IMR-90 (cell line): ENCODE data around the gene GNAS-AS1. TPM values are rescaled to one million over a fixed set of nuclear protein-coding genes. Genes with fewer than 3 reads are reported as not detected.

ENCODE experiments used
- ATAC-seq: fragments of 200-7000 bp; cut with Tn5 transposase; 2 replicates; pipeline ENCODE4 v1.9.1; 2020; ENCODE audit warnings: low read depth, mild to moderate bottlenecking, moderate library complexity
- BruUV-seq: library from RNA; stranded (reverse); fragments of 400-500 nt; replicated peaks from 2 replicates; lab custom pipeline; 2021; lab: Mats Ljungman, UMichigan
- CTCF ChIA-PET: fragments of 300-600 bp; formaldehyde crosslinking; extraction: SDS; loops from one replicate; lab custom pipeline; 2021; ENCODE audit warnings: antibody characterized with exemption; lab: Yijun Ruan, JAX
- POLR2A ChIA-PET: fragments of 300-600 bp; sonication (Branson Sonifier 250); formaldehyde crosslinking; loops from one replicate; lab custom pipeline; 2022; ENCODE audit warnings: antibody characterized with exemption; ENCODE audit not compliant: unreplicated experiment; lab: Charles Lee
- DNase-seq: peaks from one replicate; pipeline ENCODE4 v3.0.0; 2013
- H2AFZ ChIP-seq: replicated peaks from 2 replicates; pipeline ENCODE3; 2013; ENCODE audit warnings: low read length, mild to moderate bottlenecking; ENCODE audit not compliant: poor library complexity
- H2AK5ac ChIP-seq: 2 replicates; pipeline ENCODE4 v1.6.1; 2013; ENCODE audit warnings: low read depth, low read length, inconsistent platforms
- H2AK9ac ChIP-seq: replicated peaks from 2 replicates; pipeline ENCODE3; 2013; ENCODE audit warnings: mild to moderate bottlenecking, low read depth, low read length, moderate library complexity; ENCODE audit not compliant: poor library complexity
- H2BK120ac ChIP-seq: 2 replicates; pipeline ENCODE4 v1.6.1; 2013; ENCODE audit warnings: low read depth, low read length, inconsistent platforms
- H2BK15ac ChIP-seq: 3 replicates; pipeline ENCODE4 v1.6.1; 2013; ENCODE audit warnings: low read depth, low read length, inconsistent platforms
- H2BK20ac ChIP-seq: 2 replicates; pipeline ENCODE4 v1.6.1; 2013; ENCODE audit warnings: low read depth, mild to moderate bottlenecking, inconsistent platforms, low read length, moderate library complexity
- H2BK5ac ChIP-seq: 2 replicates; pipeline ENCODE4 v1.6.1; 2013; ENCODE audit warnings: mild to moderate bottlenecking, low read depth, low read length, inconsistent platforms; ENCODE audit not compliant: poor library complexity, severe bottlenecking
- H3K14ac ChIP-seq: replicated peaks from 2 replicates; pipeline ENCODE4 v1.6.1; 2013; ENCODE audit warnings: low read depth, low read length, inconsistent platforms
- H3K18ac ChIP-seq: 2 replicates; pipeline ENCODE4 v1.6.1; 2013; ENCODE audit warnings: low read depth, low read length, control low read depth
- H3K23ac ChIP-seq: 2 replicates; pipeline ENCODE4 v1.6.1; 2013; ENCODE audit warnings: low read depth, low read length, inconsistent platforms
- H3K27ac ChIP-seq: 2 replicates; pipeline ENCODE4 v1.5.1; 2013; ENCODE audit warnings: mild to moderate bottlenecking, control low read depth, low read length; ENCODE audit not compliant: insufficient read depth
- H3K27me3 ChIP-seq: 2 replicates; pipeline ENCODE4 v1.6.1; 2013; ENCODE audit warnings: low read length; ENCODE audit not compliant: control insufficient read depth, insufficient read depth
- H3K36me3 ChIP-seq: 2 replicates; pipeline ENCODE4 v1.6.1; 2013; ENCODE audit warnings: low read length, mixed read lengths; ENCODE audit not compliant: control insufficient read depth, insufficient read depth
- H3K4ac ChIP-seq: 2 replicates; pipeline ENCODE4 v1.6.1; 2013; ENCODE audit warnings: low read depth, low read length, inconsistent platforms
- H3K4me1 ChIP-seq: 2 replicates; pipeline ENCODE4 v1.6.1; 2013; ENCODE audit warnings: low read length, mixed read lengths; ENCODE audit not compliant: control insufficient read depth, insufficient read depth
- H3K4me2 ChIP-seq: 2 replicates; pipeline ENCODE4 v1.6.1; 2013; ENCODE audit warnings: low read depth, mild to moderate bottlenecking, control low read depth, low read length, moderate library complexity
- H3K4me3 ChIP-seq: 2 replicates; pipeline ENCODE4 v1.5.1; 2013; ENCODE audit warnings: low read depth, mild to moderate bottlenecking, control low read depth, low read length, moderate library complexity; ENCODE audit not compliant: insufficient read depth
- H3K56ac ChIP-seq: 2 replicates; pipeline ENCODE4 v1.6.1; 2013; ENCODE audit warnings: low read length, inconsistent platforms; ENCODE audit not compliant: insufficient read depth; ENCODE audit errors: extremely low read depth
- H3K79me1 ChIP-seq, 2 experiments: 2 replicates each; pipeline ENCODE4 v1.6.1; 2013; ENCODE audit warnings: low read length in 2 of 2, inconsistent platforms in 1 of 2, low read depth in 1 of 2
- H3K9ac ChIP-seq: 2 replicates; pipeline ENCODE4 v1.6.1; 2013; ENCODE audit warnings: low read depth, low read length, control low read depth
- H3K9me1 ChIP-seq: 2 replicates; pipeline ENCODE4 v1.6.1; 2013; ENCODE audit warnings: low read length, inconsistent platforms; ENCODE audit not compliant: insufficient read depth
- H3K9me3 ChIP-seq: 2 replicates; pipeline ENCODE4 v1.6.1; 2013; ENCODE audit warnings: low read length; ENCODE audit not compliant: control insufficient read depth, insufficient read depth
- H4K20me1 ChIP-seq: 2 replicates; pipeline ENCODE4 v1.6.1; 2013; ENCODE audit warnings: low read length, inconsistent platforms; ENCODE audit not compliant: insufficient read depth
- H4K5ac ChIP-seq: 2 replicates; pipeline ENCODE4 v1.6.1; 2013; ENCODE audit warnings: mild to moderate bottlenecking, low read depth, low read length, control low read depth
- H4K8ac ChIP-seq, 2 experiments: 2 replicates each; pipeline ENCODE4 v1.6.1; 2013; ENCODE audit warnings: low read depth in 2 of 2, low read length in 2 of 2, control low read depth in 1 of 2, inconsistent platforms in 1 of 2
- H4K91ac ChIP-seq: 2 replicates; pipeline ENCODE4 v1.6.1; 2013; ENCODE audit warnings: low read depth, low read length, inconsistent platforms; ENCODE audit not compliant: insufficient read depth
- CHD1 ChIP-seq: IDR thresholded peaks from 2 replicates; pipeline ENCODE4 v1.6.1; 2012; ENCODE audit warnings: low read depth, low read length, improper control_type of control experiment
- MAZ ChIP-seq: IDR thresholded peaks from 2 replicates; pipeline ENCODE4 v1.6.1; 2012; ENCODE audit warnings: low read depth, mild to moderate bottlenecking, low read length, improper control_type of control experiment, moderate library complexity, borderline replicate concordance
- MXI1 ChIP-seq: IDR thresholded peaks from 2 replicates; pipeline ENCODE4 v1.6.1; 2012; ENCODE audit warnings: low read depth, mild to moderate bottlenecking, low read length, moderate library complexity, borderline replicate concordance
- RCOR1 ChIP-seq: IDR thresholded peaks from 2 replicates; pipeline ENCODE4 v1.6.1; 2012; ENCODE audit warnings: mild to moderate bottlenecking, low read length, improper control_type of control experiment; ENCODE audit not compliant: insufficient replicate concordance
- WGBS, 2 experiments: methylation state at CpG; one replicate each; pipeline versions ENCODE4 v1.1.5 to v1.1.7; 2013; ENCODE audit warnings: missing lambda C conversion rate in 2 of 2; ENCODE audit not compliant: insufficient read length in 1 of 2; ENCODE audit errors: extremely low coverage in 2 of 2; 5-methylcytosine and 5-hydroxymethylcytosine counted together
- dilution Hi-C: fragments of 300-500 bp; cut with HindIII; formaldehyde crosslinking; loops from one replicate; pipeline ENCODE4 v1.14.3; 2018; ENCODE audit warnings: low sequenced_read_pairs; ENCODE audit not compliant: unreplicated experiment
- in situ Hi-C: fragments of 300-500 bp; cut with MboI; formaldehyde crosslinking; loops from 3 replicates; pipeline ENCODE4 v1.14.3; 2019; ENCODE audit warnings: low sequenced_read_pairs, inconsistent platforms, mixed read lengths
- intact Hi-C: fragments of 100-400 bp; cut with micrococcal nuclease; formaldehyde crosslinking; loops from 2 replicates; pipeline ENCODE4 v1.10.0; 2022
- polyA plus RNA-seq, 3 experiments: library from polyadenylated mRNA; depleted of rRNA; stranded (reverse); fragments of >200 nt; gene quantifications; 2 replicates each; pipeline ENCODE4 v1.2.3, GENCODE V29; 2012; ENCODE audit warnings: low replicate concordance in 1 of 3
- total RNA-seq: library from RNA; depleted of rRNA; stranded (reverse); fragments of >200 nt; gene quantifications from 2 replicates; pipeline ENCODE4 v1.2.3, GENCODE V29; 2012
- TF ChIP-seq, protein P1 (sequence below): fragments of 150-350 bp; IDR thresholded peaks from 2 replicates; pipeline ENCODE4 v1.6.1; 2016; ENCODE audit warnings: low read depth, mild to moderate bottlenecking, low read length, moderate library complexity, borderline replicate concordance

Gene GNAS-AS1
- total and polyA plus RNA-seq, 2 of the 4 experiments (the other 2 are of a cell fraction) = 0.54 to 0.60 TPM

DNA sequence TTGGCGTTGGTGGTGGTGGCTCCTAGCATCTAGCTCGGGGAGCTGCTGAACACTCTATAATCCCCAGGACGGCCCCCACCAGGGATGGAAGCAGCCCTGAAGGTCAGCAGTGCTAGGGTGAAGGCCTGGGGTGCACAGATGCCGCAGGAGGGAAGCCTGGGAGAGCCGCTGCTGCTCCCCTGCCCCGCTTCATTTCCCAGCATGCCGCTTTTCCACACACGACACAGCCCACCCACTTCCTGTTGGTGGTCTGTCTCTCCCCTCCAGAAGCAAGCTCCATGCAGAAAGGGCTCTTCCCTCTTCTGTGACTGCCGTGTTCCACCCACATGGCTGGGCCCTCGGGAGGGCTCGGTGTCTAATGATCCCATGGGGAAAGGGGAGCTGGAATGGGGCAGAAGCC, 35.3 kb downstream of the GNAS-AS1 start:
- Histone ChIP-seq H2BK120ac (no peak overlapping the region), H2BK15ac (no peak overlapping the region), H2AK5ac (no peak overlapping the region), H3K9me1 (no peaks in the 10 kb centered on the region; the same call in 1 of the 2 replicates), H3K36me3 (no peaks in the 10 kb centered on the region), H3K14ac (no peak overlapping the region), H3K27ac (no peak overlapping the region), H3K23ac (no peak overlapping the region), H3K79me1 (no peaks in the 10 kb centered on the region), H4K91ac (no peak overlapping the region), H2BK5ac (no peak overlapping the region), H3K56ac (no peak overlapping the region), H3K18ac (no peak overlapping the region), H3K4me3 (no peak overlapping the region), H4K20me1 (no peaks in the 10 kb centered on the region), H3K9ac (no peak overlapping the region), H3K27me3 (peaks cover 9% of the 10 kb centered on the region), H4K8ac (no peak overlapping the region), H2AK9ac (no peak overlapping the region), H4K5ac (no peak overlapping the region), H2BK20ac (no peak overlapping the region), H3K9me3 (no peaks in the 10 kb centered on the region), H2AFZ (no peak overlapping the region), H3K4ac (no peak overlapping the region), H3K4me1 (peaks cover 7% of the 10 kb centered on the region), H3K4me2 (no peak overlapping the region)
- dilution Hi-C loops (no loop called here), in situ Hi-C loops (no loop called here), intact Hi-C loops (no loop called here)
- WGBS, 2 experiments = 80% methylated on average over 1 of the region's 11 CpGs; no CpG with 5 or more reads in 1 of the 2 experiments
- ChIA-PET CTCF (no interaction called here), POLR2A (no interaction called here)
- TF ChIP-seq CHD1 = no peak
- no peak for TF ChIP-seq MAZ
- TF ChIP-seq, protein P1, sequence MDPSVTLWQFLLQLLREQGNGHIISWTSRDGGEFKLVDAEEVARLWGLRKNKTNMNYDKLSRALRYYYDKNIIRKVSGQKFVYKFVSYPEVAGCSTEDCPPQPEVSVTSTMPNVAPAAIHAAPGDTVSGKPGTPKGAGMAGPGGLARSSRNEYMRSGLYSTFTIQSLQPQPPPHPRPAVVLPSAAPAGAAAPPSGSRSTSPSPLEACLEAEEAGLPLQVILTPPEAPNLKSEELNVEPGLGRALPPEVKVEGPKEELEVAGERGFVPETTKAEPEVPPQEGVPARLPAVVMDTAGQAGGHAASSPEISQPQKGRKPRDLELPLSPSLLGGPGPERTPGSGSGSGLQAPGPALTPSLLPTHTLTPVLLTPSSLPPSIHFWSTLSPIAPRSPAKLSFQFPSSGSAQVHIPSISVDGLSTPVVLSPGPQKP = no peak
- TF ChIP-seq MXI1 = no peak
- TF ChIP-seq RCOR1 = no peak
- no TSS peak for BruUV-seq
- no peak for ATAC-seq
- no peak for DNase-seq
